IMR-90 (cell line): Measurements from ENCODE around the gene HACD4. TPM values are rescaled to one million over a fixed set of nuclear protein-coding genes. Genes with fewer than 3 reads are reported as not detected.

Experiments
- ATAC-seq: fragments of 200-7000 bp; cut with Tn5 transposase; 2 replicates; pipeline ENCODE4 v1.9.1; 2020; ENCODE audit warnings: low read depth, mild to moderate bottlenecking, moderate library complexity
- BruUV-seq: library from RNA; stranded (reverse); fragments of 400-500 nt; replicated peaks from 2 replicates; lab custom pipeline; 2021; lab: Mats Ljungman, UMichigan
- CTCF ChIA-PET: fragments of 300-600 bp; formaldehyde crosslinking; extraction: SDS; loops from one replicate; lab custom pipeline; 2021; ENCODE audit warnings: antibody characterized with exemption; lab: Yijun Ruan, JAX
- POLR2A ChIA-PET: fragments of 300-600 bp; sonication (Branson Sonifier 250); formaldehyde crosslinking; loops from one replicate; lab custom pipeline; 2022; ENCODE audit warnings: antibody characterized with exemption; ENCODE audit not compliant: unreplicated experiment; lab: Charles Lee
- DNase-seq: peaks from one replicate; pipeline ENCODE4 v3.0.0; 2013
- H2AFZ ChIP-seq: replicated peaks from 2 replicates; pipeline ENCODE3; 2013; ENCODE audit warnings: low read length, mild to moderate bottlenecking; ENCODE audit not compliant: poor library complexity
- H2AK5ac ChIP-seq: 2 replicates; pipeline ENCODE4 v1.6.1; 2013; ENCODE audit warnings: low read depth, low read length, inconsistent platforms
- H2AK9ac ChIP-seq: replicated peaks from 2 replicates; pipeline ENCODE3; 2013; ENCODE audit warnings: mild to moderate bottlenecking, low read depth, low read length, moderate library complexity; ENCODE audit not compliant: poor library complexity
- H2BK120ac ChIP-seq: 2 replicates; pipeline ENCODE4 v1.6.1; 2013; ENCODE audit warnings: low read depth, low read length, inconsistent platforms
- H2BK15ac ChIP-seq: 3 replicates; pipeline ENCODE4 v1.6.1; 2013; ENCODE audit warnings: low read depth, low read length, inconsistent platforms
- H2BK20ac ChIP-seq: 2 replicates; pipeline ENCODE4 v1.6.1; 2013; ENCODE audit warnings: low read depth, mild to moderate bottlenecking, inconsistent platforms, low read length, moderate library complexity
- H2BK5ac ChIP-seq: 2 replicates; pipeline ENCODE4 v1.6.1; 2013; ENCODE audit warnings: mild to moderate bottlenecking, low read depth, low read length, inconsistent platforms; ENCODE audit not compliant: poor library complexity, severe bottlenecking
- H3K14ac ChIP-seq: replicated peaks from 2 replicates; pipeline ENCODE4 v1.6.1; 2013; ENCODE audit warnings: low read depth, low read length, inconsistent platforms
- H3K18ac ChIP-seq: 2 replicates; pipeline ENCODE4 v1.6.1; 2013; ENCODE audit warnings: low read depth, low read length, control low read depth
- H3K23ac ChIP-seq: 2 replicates; pipeline ENCODE4 v1.6.1; 2013; ENCODE audit warnings: low read depth, low read length, inconsistent platforms
- H3K27ac ChIP-seq: 2 replicates; pipeline ENCODE4 v1.5.1; 2013; ENCODE audit warnings: mild to moderate bottlenecking, control low read depth, low read length; ENCODE audit not compliant: insufficient read depth
- H3K27me3 ChIP-seq: 2 replicates; pipeline ENCODE4 v1.6.1; 2013; ENCODE audit warnings: low read length; ENCODE audit not compliant: control insufficient read depth, insufficient read depth
- H3K36me3 ChIP-seq: 2 replicates; pipeline ENCODE4 v1.6.1; 2013; ENCODE audit warnings: low read length, mixed read lengths; ENCODE audit not compliant: control insufficient read depth, insufficient read depth
- H3K4ac ChIP-seq: 2 replicates; pipeline ENCODE4 v1.6.1; 2013; ENCODE audit warnings: low read depth, low read length, inconsistent platforms
- H3K4me1 ChIP-seq: 2 replicates; pipeline ENCODE4 v1.6.1; 2013; ENCODE audit warnings: low read length, mixed read lengths; ENCODE audit not compliant: control insufficient read depth, insufficient read depth
- H3K4me2 ChIP-seq: 2 replicates; pipeline ENCODE4 v1.6.1; 2013; ENCODE audit warnings: low read depth, mild to moderate bottlenecking, control low read depth, low read length, moderate library complexity
- H3K4me3 ChIP-seq: 2 replicates; pipeline ENCODE4 v1.5.1; 2013; ENCODE audit warnings: low read depth, mild to moderate bottlenecking, control low read depth, low read length, moderate library complexity; ENCODE audit not compliant: insufficient read depth
- H3K56ac ChIP-seq: 2 replicates; pipeline ENCODE4 v1.6.1; 2013; ENCODE audit warnings: low read length, inconsistent platforms; ENCODE audit not compliant: insufficient read depth; ENCODE audit errors: extremely low read depth
- H3K79me1 ChIP-seq, 2 experiments: 2 replicates each; pipeline ENCODE4 v1.6.1; 2013; ENCODE audit warnings: low read length in 2 of 2, inconsistent platforms in 1 of 2, low read depth in 1 of 2
- H3K9ac ChIP-seq: 2 replicates; pipeline ENCODE4 v1.6.1; 2013; ENCODE audit warnings: low read depth, low read length, control low read depth
- H3K9me1 ChIP-seq: 2 replicates; pipeline ENCODE4 v1.6.1; 2013; ENCODE audit warnings: low read length, inconsistent platforms; ENCODE audit not compliant: insufficient read depth
- H3K9me3 ChIP-seq: 2 replicates; pipeline ENCODE4 v1.6.1; 2013; ENCODE audit warnings: low read length; ENCODE audit not compliant: control insufficient read depth, insufficient read depth
- H4K20me1 ChIP-seq: 2 replicates; pipeline ENCODE4 v1.6.1; 2013; ENCODE audit warnings: low read length, inconsistent platforms; ENCODE audit not compliant: insufficient read depth
- H4K5ac ChIP-seq: 2 replicates; pipeline ENCODE4 v1.6.1; 2013; ENCODE audit warnings: mild to moderate bottlenecking, low read depth, low read length, control low read depth
- H4K8ac ChIP-seq, 2 experiments: 2 replicates each; pipeline ENCODE4 v1.6.1; 2013; ENCODE audit warnings: low read depth in 2 of 2, low read length in 2 of 2, control low read depth in 1 of 2, inconsistent platforms in 1 of 2
- H4K91ac ChIP-seq: 2 replicates; pipeline ENCODE4 v1.6.1; 2013; ENCODE audit warnings: low read depth, low read length, inconsistent platforms; ENCODE audit not compliant: insufficient read depth
- RAD21 ChIP-seq: IDR thresholded peaks from 2 replicates; pipeline ENCODE4 v1.6.1; 2012; ENCODE audit warnings: low read length, improper control_type of control experiment
- WGBS, 2 experiments: methylation state at CpG; one replicate each; pipeline versions ENCODE4 v1.1.5 to v1.1.7; 2013; ENCODE audit warnings: missing lambda C conversion rate in 2 of 2; ENCODE audit not compliant: insufficient read length in 1 of 2; ENCODE audit errors: extremely low coverage in 2 of 2; 5-methylcytosine and 5-hydroxymethylcytosine counted together
- dilution Hi-C: fragments of 300-500 bp; cut with HindIII; formaldehyde crosslinking; loops from one replicate; pipeline ENCODE4 v1.14.3; 2018; ENCODE audit warnings: low sequenced_read_pairs; ENCODE audit not compliant: unreplicated experiment
- in situ Hi-C: fragments of 300-500 bp; cut with MboI; formaldehyde crosslinking; loops from 3 replicates; pipeline ENCODE4 v1.14.3; 2019; ENCODE audit warnings: low sequenced_read_pairs, inconsistent platforms, mixed read lengths
- intact Hi-C: fragments of 100-400 bp; cut with micrococcal nuclease; formaldehyde crosslinking; loops from 2 replicates; pipeline ENCODE4 v1.10.0; 2022
- polyA plus RNA-seq, 3 experiments: library from polyadenylated mRNA; depleted of rRNA; stranded (reverse); fragments of >200 nt; gene quantifications; 2 replicates each; pipeline ENCODE4 v1.2.3, GENCODE V29; 2012; ENCODE audit warnings: low replicate concordance in 1 of 3
- total RNA-seq: library from RNA; depleted of rRNA; stranded (reverse); fragments of >200 nt; gene quantifications from 2 replicates; pipeline ENCODE4 v1.2.3, GENCODE V29; 2012
- TF ChIP-seq, protein P1 (sequence below): conservative IDR thresholded peaks from 2 replicates; pipeline ENCODE4 v1.5.1; 2012; ENCODE audit warnings: mild to moderate bottlenecking, low read depth, low read length, improper control_type of control experiment

The HACD4 gene
- total and polyA plus RNA-seq, 2 of the 4 experiments (the other 2 are of a cell fraction), result 1.9 to 2.2 TPM

DNA sequence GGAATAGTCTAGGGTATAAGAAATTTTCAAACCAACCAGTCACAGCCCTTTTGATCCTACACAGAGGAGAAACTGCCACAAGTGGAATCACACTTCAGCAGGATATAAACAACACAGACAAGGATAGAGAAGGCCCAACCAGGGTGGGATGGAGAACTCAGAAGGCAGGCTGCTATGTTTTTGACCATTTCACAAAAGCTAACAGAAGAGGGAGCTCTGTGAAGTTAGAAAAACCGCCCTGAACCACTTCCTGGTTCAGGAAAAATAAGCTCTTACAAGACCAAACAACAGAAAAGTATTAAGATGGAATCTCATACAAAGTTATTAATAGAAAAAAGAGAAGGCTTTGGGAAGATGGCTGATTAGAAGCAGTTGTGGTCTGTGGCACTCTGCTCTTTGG lies 47.3 kb upstream of the HACD4 start:
- no peak overlapping the region for H3K18ac ChIP-seq
- no peak overlapping the region for H2BK15ac ChIP-seq
- no peak overlapping the region for H2BK20ac ChIP-seq
- H3K9me3 ChIP-seq, result no peaks in the 10 kb centered on the region
- no TSS peak for BruUV-seq
- no peak overlapping the region for H3K4me3 ChIP-seq
- H4K5ac ChIP-seq, result no peak overlapping the region
- no peak overlapping the region for H4K91ac ChIP-seq
- no peak overlapping the region for H2BK120ac ChIP-seq
- no peaks in the 10 kb centered on the region for H3K4me1 ChIP-seq
- ATAC-seq, result no peak
- no peak for DNase-seq
- no peak overlapping the region for H3K14ac ChIP-seq
- dilution Hi-C loops, result no loop called here
- H3K23ac ChIP-seq, result no peak overlapping the region
- no peaks in the 10 kb centered on the region for H3K79me1 ChIP-seq
- no peak overlapping the region for H2AK5ac ChIP-seq
- no peaks in the 10 kb centered on the region for H3K9me1 ChIP-seq
- POLR2A ChIA-PET, result no interaction called here
- intact Hi-C loops, result no loop called here
- H4K20me1 ChIP-seq, result no peaks in the 10 kb centered on the region
- H3K56ac ChIP-seq, result no peak overlapping the region
- CTCF ChIA-PET, result no interaction called here
- no peak overlapping the region for H3K4ac ChIP-seq
- no peaks in the 10 kb centered on the region; the same call in 1 of the 2 replicates for H3K27me3 ChIP-seq
- no peaks in the 10 kb centered on the region for H3K36me3 ChIP-seq
- H2AK9ac ChIP-seq, result no peak overlapping the region
- no CpG with 5 or more reads among the region's 1 CpG for WGBS, 2 experiments
- no peak overlapping the region for H3K27ac ChIP-seq
- no peak overlapping the region for H2AFZ ChIP-seq
- in situ Hi-C loops, result no loop called here
- H3K9ac ChIP-seq, result no peak overlapping the region
- H4K8ac ChIP-seq, result no peak overlapping the region
- no peak for TF ChIP-seq RAD21
- TF ChIP-seq, protein P1, sequence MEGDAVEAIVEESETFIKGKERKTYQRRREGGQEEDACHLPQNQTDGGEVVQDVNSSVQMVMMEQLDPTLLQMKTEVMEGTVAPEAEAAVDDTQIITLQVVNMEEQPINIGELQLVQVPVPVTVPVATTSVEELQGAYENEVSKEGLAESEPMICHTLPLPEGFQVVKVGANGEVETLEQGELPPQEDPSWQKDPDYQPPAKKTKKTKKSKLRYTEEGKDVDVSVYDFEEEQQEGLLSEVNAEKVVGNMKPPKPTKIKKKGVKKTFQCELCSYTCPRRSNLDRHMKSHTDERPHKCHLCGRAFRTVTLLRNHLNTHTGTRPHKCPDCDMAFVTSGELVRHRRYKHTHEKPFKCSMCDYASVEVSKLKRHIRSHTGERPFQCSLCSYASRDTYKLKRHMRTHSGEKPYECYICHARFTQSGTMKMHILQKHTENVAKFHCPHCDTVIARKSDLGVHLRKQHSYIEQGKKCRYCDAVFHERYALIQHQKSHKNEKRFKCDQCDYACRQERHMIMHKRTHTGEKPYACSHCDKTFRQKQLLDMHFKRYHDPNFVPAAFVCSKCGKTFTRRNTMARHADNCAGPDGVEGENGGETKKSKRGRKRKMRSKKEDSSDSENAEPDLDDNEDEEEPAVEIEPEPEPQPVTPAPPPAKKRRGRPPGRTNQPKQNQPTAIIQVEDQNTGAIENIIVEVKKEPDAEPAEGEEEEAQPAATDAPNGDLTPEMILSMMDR, result 0 out of 2 replicates have a peak, but pooled peaks have one; percentile 0
- H2BK5ac ChIP-seq, result no peak overlapping the region
- H3K4me2 ChIP-seq, result no peak overlapping the region
